Measurements from ENCODE around the gene PDXP. TPM values are rescaled to one million over a fixed set of nuclear protein-coding genes. Genes with fewer than 3 reads are reported as not detected.
A peak's percentile ranks its signal among the peaks of the same experiment; 100 is the strongest.

PDXP gene
- total RNA-seq, 1 donor from 2014 or later: 6.1 TPM

DNA sequence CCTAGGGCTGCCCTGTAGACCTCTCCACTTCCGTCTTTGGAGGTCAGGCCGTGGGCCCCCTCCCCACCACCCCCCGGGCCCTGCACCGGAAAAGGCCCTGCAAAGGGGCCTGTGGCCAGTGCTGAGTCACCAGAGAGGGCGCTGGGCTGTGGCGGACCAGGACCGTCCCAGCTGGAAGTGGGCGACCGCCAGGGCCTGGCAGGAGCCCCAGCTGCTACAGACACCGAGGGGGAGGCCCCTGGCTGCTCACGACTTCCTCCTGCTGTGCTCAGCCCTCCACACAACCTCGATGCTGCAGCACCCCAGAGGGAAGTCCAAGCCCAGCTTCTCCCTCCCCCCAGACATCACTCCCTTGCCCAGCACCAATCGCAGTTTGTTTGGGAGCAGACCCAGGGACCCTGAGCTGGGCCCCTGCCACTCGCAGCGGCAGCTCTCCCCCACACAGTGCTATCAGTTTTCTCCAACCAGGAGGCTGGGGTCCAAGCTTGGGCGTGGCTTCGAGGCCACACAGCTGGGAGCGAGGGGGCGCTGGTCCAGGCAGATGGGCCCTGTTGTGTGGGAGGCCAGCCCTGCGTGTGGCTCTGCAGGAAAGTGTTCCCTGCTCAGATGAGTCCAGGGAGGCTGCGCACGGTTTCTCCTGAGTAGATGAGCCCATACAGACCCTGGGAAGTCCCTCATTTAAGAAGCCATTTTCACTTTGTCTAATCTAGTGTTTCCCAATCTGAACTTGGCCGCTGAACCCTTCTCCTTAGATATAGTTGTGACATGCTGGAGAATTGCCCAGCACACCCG lies 24.7 kb upstream of the PDXP start:
- Histone ChIP-seq H3K27ac (peak overlapping the region; percentile 89), H3K27me3 (no peaks in the 10 kb centered on the region), H3K4me1 (peaks cover 52% of the 10 kb centered on the region), H3K4me3 (peak overlapping the region; percentile 8), H3K9me3 (no peaks in the 10 kb centered on the region), H3K36me3 (peaks cover 22% of the 10 kb centered on the region)
- intact Hi-C loops (cut with DNase I): loop anchor here (10.0 kb wide), 1 partner anchor 51 kb away; the partner anchor contains the start of gene NOL12
- TF ChIP-seq, protein P1, sequence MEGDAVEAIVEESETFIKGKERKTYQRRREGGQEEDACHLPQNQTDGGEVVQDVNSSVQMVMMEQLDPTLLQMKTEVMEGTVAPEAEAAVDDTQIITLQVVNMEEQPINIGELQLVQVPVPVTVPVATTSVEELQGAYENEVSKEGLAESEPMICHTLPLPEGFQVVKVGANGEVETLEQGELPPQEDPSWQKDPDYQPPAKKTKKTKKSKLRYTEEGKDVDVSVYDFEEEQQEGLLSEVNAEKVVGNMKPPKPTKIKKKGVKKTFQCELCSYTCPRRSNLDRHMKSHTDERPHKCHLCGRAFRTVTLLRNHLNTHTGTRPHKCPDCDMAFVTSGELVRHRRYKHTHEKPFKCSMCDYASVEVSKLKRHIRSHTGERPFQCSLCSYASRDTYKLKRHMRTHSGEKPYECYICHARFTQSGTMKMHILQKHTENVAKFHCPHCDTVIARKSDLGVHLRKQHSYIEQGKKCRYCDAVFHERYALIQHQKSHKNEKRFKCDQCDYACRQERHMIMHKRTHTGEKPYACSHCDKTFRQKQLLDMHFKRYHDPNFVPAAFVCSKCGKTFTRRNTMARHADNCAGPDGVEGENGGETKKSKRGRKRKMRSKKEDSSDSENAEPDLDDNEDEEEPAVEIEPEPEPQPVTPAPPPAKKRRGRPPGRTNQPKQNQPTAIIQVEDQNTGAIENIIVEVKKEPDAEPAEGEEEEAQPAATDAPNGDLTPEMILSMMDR (IDR thresholded peaks at IDR 0.05): peak; percentile 36
- peak; percentile 90 for DNase-seq
- ATAC-seq: peak; percentile 83

DNA sequence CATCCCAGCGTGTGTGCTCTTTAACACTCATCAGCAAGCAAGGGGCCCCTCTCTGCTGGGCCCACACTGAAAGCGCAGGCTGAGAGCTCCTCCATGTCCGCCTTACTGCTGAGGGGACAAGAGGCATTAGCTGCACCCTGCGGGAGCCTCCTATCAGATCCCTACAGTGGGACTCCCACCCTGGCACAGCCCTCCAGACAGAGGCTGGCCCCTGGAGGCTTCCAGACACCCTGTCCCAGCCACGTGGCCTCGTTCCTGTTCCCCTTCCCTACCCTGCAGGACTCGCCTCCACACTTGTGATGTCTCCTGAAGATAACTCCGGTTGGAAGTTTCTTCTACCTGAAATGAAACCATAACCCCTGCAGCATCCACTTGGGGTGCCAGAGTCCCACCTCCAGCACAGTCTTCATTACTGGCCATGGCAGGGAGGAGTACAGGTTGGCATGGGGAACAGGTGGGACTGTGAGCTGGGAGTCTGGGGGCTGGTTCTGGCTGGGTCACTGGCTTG lies 24.1 kb upstream of the PDXP start:
- intact Hi-C loops (cut with DNase I): loop anchor here (10.0 kb wide), 1 partner anchor 50 kb away; the partner anchor contains the start of gene NOL12
- TF ChIP-seq, protein P1 (IDR thresholded peaks at IDR 0.05): no peak
- Histone ChIP-seq H3K9me3 (no peaks in the 10 kb centered on the region), H3K27me3 (no peaks in the 10 kb centered on the region), H3K4me1 (peaks cover 57% of the 10 kb centered on the region), H3K4me3 (peak overlapping the region; percentile 8), H3K27ac (peak overlapping the region; percentile 89), H3K36me3 (peaks cover 18% of the 10 kb centered on the region)
- ATAC-seq: peak; percentile 2
- no peak for DNase-seq

- Histone ChIP-seq H3K27me3 (no peaks in the 10 kb centered on the region), H3K4me3 (no peak overlapping the region), H3K4me1 (peaks cover 62% of the 10 kb centered on the region), H3K9me3 (no peaks in the 10 kb centered on the region), H3K27ac (peak overlapping the region; percentile 89), H3K36me3 (peaks cover 17% of the 10 kb centered on the region)
- TF ChIP-seq, protein P1 (IDR thresholded peaks at IDR 0.05): no peak
- intact Hi-C loops (cut with DNase I): loop anchor here (10.0 kb wide), 1 partner anchor 50 kb away; the partner anchor contains the start of gene NOL12
- ATAC-seq (no peak), DNase-seq (no peak)
These were observed 23.4 kb upstream of the PDXP start for GRCh38 chr22:37635157-37635556.

GRCh38 chr22:37636186-37636948 lies 22.2 kb upstream of the PDXP start:
- TF ChIP-seq, protein P1 (IDR thresholded peaks at IDR 0.05): no peak
- DNase-seq: no peak

DNA sequence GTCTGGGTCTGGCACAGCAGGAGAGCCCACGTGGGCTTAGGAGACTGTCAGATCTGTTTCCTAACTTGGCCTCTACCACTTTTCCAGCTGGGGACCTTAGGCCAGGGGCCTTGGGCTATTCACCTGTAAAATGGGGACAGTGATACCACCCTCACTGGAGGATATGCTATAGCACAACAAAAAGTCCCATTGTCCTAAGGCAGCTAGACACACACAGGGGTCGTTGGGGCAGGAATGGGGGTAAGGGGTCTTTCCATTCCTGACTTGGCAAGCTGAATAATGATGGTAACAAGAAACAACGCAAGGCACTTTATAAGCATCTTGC lies 21.6 kb upstream of the PDXP start:
- ATAC-seq (no peak), DNase-seq (no peak)
- H3K27me3 ChIP-seq: no peaks in the 10 kb centered on the region
- TF ChIP-seq, protein P1 (IDR thresholded peaks at IDR 0.05): no peak
- no peaks in the 10 kb centered on the region for H3K9me3 ChIP-seq
- H3K4me1 ChIP-seq: peaks cover 67% of the 10 kb centered on the region
- H3K4me3 ChIP-seq: no peak overlapping the region
- peak overlapping the region; percentile 30 for H3K27ac ChIP-seq
- peaks cover 8% of the 10 kb centered on the region for H3K36me3 ChIP-seq
- intact Hi-C loops (cut with DNase I): loop anchor here (10.0 kb wide), 1 partner anchor 48 kb away; the partner anchor contains the start of gene NOL12

More at GRCh38 chr22:37636186-37636948, 22.2 kb upstream of the PDXP start:
- H3K4me3 ChIP-seq: no peak overlapping the region
- H3K9me3 ChIP-seq: no peaks in the 10 kb centered on the region
- H3K36me3 ChIP-seq: peaks cover 13% of the 10 kb centered on the region
- H3K27me3 ChIP-seq: no peaks in the 10 kb centered on the region
- intact Hi-C loops (cut with DNase I): loop anchor here (10.0 kb wide), 1 partner anchor 48 kb away; the partner anchor contains the start of gene NOL12
- H3K4me1 ChIP-seq: peaks cover 67% of the 10 kb centered on the region
- no peak for ATAC-seq
- peak overlapping the region; percentile 30 for H3K27ac ChIP-seq

Data from upper lobe of right lung (tissue), 1 donor.